Measurements from ENCODE around the gene DPEP2. TPM values are rescaled to one million over a fixed set of nuclear protein-coding genes. Genes with fewer than 3 reads are reported as not detected.

Gene DPEP2
- total RNA-seq, 1 donor from 2014 or later = 16.4 TPM

GRCh38 chr16:67988675-67989074 lies 10.6 kb downstream of the DPEP2 start:
- H3K27ac ChIP-seq = no peak overlapping the region
- peaks cover 26% of the 10 kb centered on the region for H3K4me1 ChIP-seq
- intact Hi-C loops (cut with DNase I) = no loop called here
- no peak overlapping the region for H3K4me3 ChIP-seq
- H3K27me3 ChIP-seq = no peaks in the 10 kb centered on the region
- no peaks in the 10 kb centered on the region for H3K36me3 ChIP-seq
- no peak for TF ChIP-seq CTCF (IDR thresholded peaks at IDR 0.05)
- DNase-seq (no peak), ATAC-seq (no peak)
- H3K9me3 ChIP-seq = no peaks in the 10 kb centered on the region

- Histone ChIP-seq H3K27me3 (no peaks in the 10 kb centered on the region), H3K4me1 (peaks cover 16% of the 10 kb centered on the region), H3K9me3 (no peaks in the 10 kb centered on the region), H3K27ac (no peak overlapping the region), H3K4me3 (no peak overlapping the region), H3K36me3 (no peaks in the 10 kb centered on the region)
- DNase-seq = no peak
- TF ChIP-seq CTCF (IDR thresholded peaks at IDR 0.05) = no peak
- peak; percentile 23 for ATAC-seq
- intact Hi-C loops (cut with DNase I) = no loop called here
Observed at GRCh38 chr16:67987460-67988160, 11.7 kb downstream of the DPEP2 start.

- Histone ChIP-seq H3K4me1 (peaks cover 16% of the 10 kb centered on the region), H3K27me3 (no peaks in the 10 kb centered on the region), H3K4me3 (no peak overlapping the region), H3K36me3 (no peaks in the 10 kb centered on the region), H3K27ac (no peak overlapping the region), H3K9me3 (no peaks in the 10 kb centered on the region)
- TF ChIP-seq CTCF (IDR thresholded peaks at IDR 0.05) = no peak
- no peak for ATAC-seq
- intact Hi-C loops (cut with DNase I) = no loop called here
- DNase-seq = no peak
Observed at GRCh38 chr16:67986949-67987348, 12.3 kb downstream of the DPEP2 start.

GRCh38 chr16:67982011-67982696 lies 17.1 kb downstream of the DPEP2 start:
- Histone ChIP-seq H3K4me3 (no peak overlapping the region), H3K4me1 (peaks cover 16% of the 10 kb centered on the region), H3K27ac (no peak overlapping the region), H3K9me3 (no peaks in the 10 kb centered on the region), H3K27me3 (no peaks in the 10 kb centered on the region), H3K36me3 (no peaks in the 10 kb centered on the region)
- no peak for ATAC-seq
- TF ChIP-seq CTCF (IDR thresholded peaks at IDR 0.05) = no peak
- DNase-seq = no peak
- intact Hi-C loops (cut with DNase I) = no loop called here

- TF ChIP-seq CTCF (IDR thresholded peaks at IDR 0.05) = peak; percentile 21
- Histone ChIP-seq H3K9me3 (no peaks in the 10 kb centered on the region), H3K27ac (no peak within 1 kb of the TSS), H3K4me3 (no peak within 1 kb of the TSS), H3K4me1 (peaks cover 13% of the 10 kb centered on the region), H3K27me3 (no peaks in the 10 kb centered on the region), H3K36me3 (no peaks in the 10 kb centered on the region)
- DNase-seq (no peak), ATAC-seq (no peak)
- intact Hi-C loops (cut with DNase I) = no loop called here
Observed at GRCh38 chr16:67979955-67980678, 19.2 kb downstream of the DPEP2 start, which contains the start of gene DPEP3. Gene DPEP3, minus strand, starts transcription at chr16:67980499. Its CDS starts 119 bp downstream, at chr16:67980380.
